GM23338 (cell line): ENCODE data around the gene MCMBP. TPM values are rescaled to one million over a fixed set of nuclear protein-coding genes. Genes with fewer than 3 reads are reported as not detected.

Source experiments
- ATAC-seq: fragments of 200-7000 bp; cut with Tn5 transposase; 3 replicates; pipeline ENCODE4 v1.9.1; 2020
- DNase-seq: peaks from one replicate; pipeline ENCODE4 v3.0.0-alpha.2; 2015; ENCODE audit warnings: low spot score
- H2AFZ ChIP-seq: fragments of 200-600 bp; sonication (generic); 2 replicates; pipeline ENCODE4 v1.8.0; 2016; ENCODE audit warnings: antibody characterized with exemption, mild to moderate bottlenecking, moderate library complexity
- H3F3A ChIP-seq: fragments of 200-600 bp; sonication (generic); replicated peaks from 2 replicates; pipeline ENCODE4 v1.8.0; 2017; ENCODE audit warnings: antibody characterized with exemption, mixed run types, low read depth
- H3K27ac ChIP-seq: fragments of 200-600 bp; sonication (generic); 2 replicates; pipeline ENCODE4 v1.6.1; 2016; ENCODE audit warnings: low read depth
- H3K27me3 ChIP-seq: fragments of 200-600 bp; sonication (generic); 2 replicates; pipeline ENCODE4 v1.8.0; 2016; ENCODE audit warnings: mild to moderate bottlenecking, mixed run types, moderate library complexity; ENCODE audit not compliant: insufficient read depth
- H3K36me3 ChIP-seq: fragments of 200-600 bp; sonication (generic); 2 replicates; pipeline ENCODE4 v1.8.0; 2016; ENCODE audit warnings: mild to moderate bottlenecking; ENCODE audit not compliant: insufficient read depth
- H3K4me1 ChIP-seq: fragments of 200-600 bp; sonication (generic); 2 replicates; pipeline ENCODE4 v1.8.0; 2016; ENCODE audit warnings: mild to moderate bottlenecking, moderate library complexity; ENCODE audit not compliant: insufficient read depth
- H3K4me2 ChIP-seq: fragments of 200-600 bp; sonication (generic); 2 replicates; pipeline ENCODE4 v1.7.1; 2017; ENCODE audit warnings: mixed run types
- H3K4me3 ChIP-seq: fragments of 200-600 bp; sonication (generic); 2 replicates; pipeline ENCODE4 v1.6.1; 2016; ENCODE audit warnings: mixed run types
- H3K79me2 ChIP-seq: fragments of 200-600 bp; sonication (generic); replicated peaks from 2 replicates; pipeline ENCODE4 v1.8.0; 2017; ENCODE audit warnings: mild to moderate bottlenecking; ENCODE audit not compliant: insufficient read depth
- H3K9me2 ChIP-seq: fragments of 200-600 bp; sonication (generic); 2 replicates; pipeline ENCODE4 v1.8.0; 2017; ENCODE audit not compliant: insufficient read depth
- H4K20me1 ChIP-seq: fragments of 200-600 bp; sonication (generic); replicated peaks from 2 replicates; pipeline ENCODE4 v1.8.0; 2017; ENCODE audit warnings: mild to moderate bottlenecking; ENCODE audit not compliant: insufficient read depth
- H3K27ac Mint-ChIP-seq: 2 replicates; pipeline ENCODE4 v1.8.0; 2020; ENCODE audit warnings: inconsistent platforms, mild to moderate bottlenecking, moderate library complexity, mixed read lengths
- H3K27me3 Mint-ChIP-seq: 3 replicates; pipeline ENCODE4 v1.8.0; 2022; ENCODE audit warnings: low read depth, mild to moderate bottlenecking, moderate library complexity, mixed read lengths, inconsistent platforms; ENCODE audit not compliant: insufficient read depth, poor library complexity
- H3K36me3 Mint-ChIP-seq: 3 replicates; pipeline ENCODE4 v1.8.0; 2021; ENCODE audit warnings: low read depth, mild to moderate bottlenecking, inconsistent platforms, moderate library complexity, mixed read lengths
- H3K4me1 Mint-ChIP-seq: 3 replicates; pipeline ENCODE4 v1.8.0; 2020; ENCODE audit warnings: mild to moderate bottlenecking, inconsistent platforms, mixed read lengths
- H3K4me3 Mint-ChIP-seq: 3 replicates; pipeline ENCODE4 v1.8.0; 2021; ENCODE audit warnings: moderate library complexity, mild to moderate bottlenecking, inconsistent platforms, mixed read lengths
- H3K9me3 Mint-ChIP-seq: 3 replicates; pipeline ENCODE4 v1.8.0; 2020; ENCODE audit warnings: moderate library complexity, mild to moderate bottlenecking, inconsistent platforms, mixed read lengths
- CREB1 ChIP-seq: fragments of 250-450 bp; sonication (Bioruptor Pico); IDR thresholded peaks from 2 replicates; pipeline ENCODE4 v1.5.0; 2020; ENCODE audit warnings: low read depth, mild to moderate bottlenecking, moderate library complexity
- CTCF ChIP-seq, 2 experiments: fragments of 200-600 bp in 1 of 2; sonication (generic) in 1 of 2; conservative IDR thresholded peaks; 2 replicates each; pipeline versions ENCODE4 v1.5.1 to v1.6.1; 2016 to 2017; ENCODE audit warnings: antibody characterized with exemption in 2 of 2, low read depth in 2 of 2, mild to moderate bottlenecking in 2 of 2, moderate library complexity in 1 of 2
- EZH2 ChIP-seq: fragments of 200-600 bp; sonication (generic); IDR thresholded peaks from one replicate; pipeline ENCODE4 v1.8.0; 2017; ENCODE audit warnings: antibody characterized with exemption, mild to moderate bottlenecking, low read depth; ENCODE audit not compliant: unreplicated experiment
- EZH2phosphoT487 ChIP-seq: fragments of 200-600 bp; sonication (generic); IDR thresholded peaks from one replicate; pipeline ENCODE4 v1.8.1; 2018; ENCODE audit warnings: antibody characterized with exemption; ENCODE audit not compliant: unreplicated experiment
- JUNB ChIP-seq: IDR thresholded peaks from one replicate; pipeline ENCODE4 v1.6.1; 2016; ENCODE audit warnings: antibody characterized with exemption; ENCODE audit not compliant: unreplicated experiment
- NANOG ChIP-seq: IDR thresholded peaks from 2 replicates; pipeline ENCODE4 v1.6.1; 2016; ENCODE audit warnings: antibody characterized with exemption, borderline replicate concordance
- POLR2AphosphoS5 ChIP-seq: IDR thresholded peaks from 2 replicates; pipeline ENCODE4 v1.6.1; 2016; ENCODE audit warnings: antibody characterized with exemption, low read depth
- STAT1 ChIP-seq: IDR thresholded peaks from one replicate; pipeline ENCODE4 v1.6.1; 2016; ENCODE audit warnings: antibody characterized with exemption; ENCODE audit not compliant: unreplicated experiment
- ZNF114 ChIP-seq: fragments of 250-450 bp; sonication (Bioruptor Pico); IDR thresholded peaks from 2 replicates; pipeline ENCODE4 v1.5.0; 2020; ENCODE audit warnings: mild to moderate bottlenecking, moderate library complexity
- ZNF331 ChIP-seq: fragments of 250-450 bp; sonication (Bioruptor Pico); IDR thresholded peaks from 2 replicates; pipeline ENCODE4 v1.5.0; 2020; ENCODE audit warnings: low read depth, mild to moderate bottlenecking, moderate library complexity
- polyA plus RNA-seq: library from polyadenylated mRNA; unstranded; fragments of >200 nt; fragmentation: Nextera tagmentation; extraction: Ambion mirVana; gene quantifications from 2 replicates; pipeline ENCODE4 v1.2.1, GENCODE V29; 2016
- total RNA-seq: library from RNA; depleted of rRNA; stranded (reverse); fragments of >200 nt; shearing (Covaris generic); gene quantifications from 2 replicates; pipeline ENCODE4 v1.2.3, GENCODE V29; 2014
- TF ChIP-seq, protein P1 (sequence below): IDR thresholded peaks from one replicate; pipeline ENCODE4 v1.6.1; 2018; ENCODE audit warnings: antibody characterized with exemption; ENCODE audit not compliant: unreplicated experiment
- TF ChIP-seq, protein P2 (sequence below): fragments of 250-450 bp; sonication (Bioruptor Pico); IDR thresholded peaks from 2 replicates; pipeline ENCODE4 v1.5.0; 2020; ENCODE audit warnings: mild to moderate bottlenecking, moderate library complexity
- TF ChIP-seq, protein P3 (sequence below): IDR thresholded peaks from 2 replicates; pipeline ENCODE4 v1.6.1; 2016; ENCODE audit warnings: antibody characterized with exemption

MCMBP gene
- total and polyA plus RNA-seq, 2 experiments from 2014 or later, result 30.9 to 76.6 TPM

DNA sequence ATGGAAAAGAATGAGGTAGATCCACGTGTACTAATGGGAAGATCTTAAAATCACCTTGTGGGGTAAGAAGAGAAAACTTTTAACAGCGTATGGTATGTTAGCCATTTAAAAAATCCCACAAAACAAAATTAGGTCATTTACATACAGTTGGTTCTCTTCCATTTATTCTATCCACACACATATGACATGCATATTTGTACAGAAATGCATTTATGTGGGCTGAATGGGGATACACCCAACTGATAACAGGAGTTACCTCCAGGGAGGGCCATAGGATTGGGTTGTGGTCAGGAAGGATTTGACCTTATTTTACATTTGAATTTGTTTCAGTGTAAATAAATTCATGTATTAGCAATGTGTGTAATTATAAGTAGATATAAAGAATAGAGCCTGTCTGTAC is 71.5 kb downstream of the MCMBP start:
- Histone ChIP-seq H3K4me2 (no peak overlapping the region), H3K4me1 (no peaks in the 10 kb centered on the region), H3K27me3 (no peaks in the 10 kb centered on the region), H3K9me2 (no peaks in the 10 kb centered on the region), H3K79me2 (no peaks in the 10 kb centered on the region), H3K4me3 (no peak overlapping the region), H4K20me1 (no peaks in the 10 kb centered on the region), H2AFZ (no peak overlapping the region), H3K36me3 (no peaks in the 10 kb centered on the region), H3K27ac (no peak overlapping the region), H3F3A (no peaks in the 10 kb centered on the region)
- TF ChIP-seq EZH2 (no peak), CREB1 (CRISPR knock-in tag) (no peak), CTCF (conservative IDR thresholded peaks at IDR 0.05; ENCODE audit: low read depth in 2 of 2) (no peak), JUNB (no peak), NANOG (no peak), EZH2phosphoT487 (no peak), ZNF331 (CRISPR knock-in tag) (no peak), ZNF114 (CRISPR knock-in tag) (no peak), POLR2AphosphoS5 (no peak), STAT1 (no peak)
- TF ChIP-seq, protein P1, sequence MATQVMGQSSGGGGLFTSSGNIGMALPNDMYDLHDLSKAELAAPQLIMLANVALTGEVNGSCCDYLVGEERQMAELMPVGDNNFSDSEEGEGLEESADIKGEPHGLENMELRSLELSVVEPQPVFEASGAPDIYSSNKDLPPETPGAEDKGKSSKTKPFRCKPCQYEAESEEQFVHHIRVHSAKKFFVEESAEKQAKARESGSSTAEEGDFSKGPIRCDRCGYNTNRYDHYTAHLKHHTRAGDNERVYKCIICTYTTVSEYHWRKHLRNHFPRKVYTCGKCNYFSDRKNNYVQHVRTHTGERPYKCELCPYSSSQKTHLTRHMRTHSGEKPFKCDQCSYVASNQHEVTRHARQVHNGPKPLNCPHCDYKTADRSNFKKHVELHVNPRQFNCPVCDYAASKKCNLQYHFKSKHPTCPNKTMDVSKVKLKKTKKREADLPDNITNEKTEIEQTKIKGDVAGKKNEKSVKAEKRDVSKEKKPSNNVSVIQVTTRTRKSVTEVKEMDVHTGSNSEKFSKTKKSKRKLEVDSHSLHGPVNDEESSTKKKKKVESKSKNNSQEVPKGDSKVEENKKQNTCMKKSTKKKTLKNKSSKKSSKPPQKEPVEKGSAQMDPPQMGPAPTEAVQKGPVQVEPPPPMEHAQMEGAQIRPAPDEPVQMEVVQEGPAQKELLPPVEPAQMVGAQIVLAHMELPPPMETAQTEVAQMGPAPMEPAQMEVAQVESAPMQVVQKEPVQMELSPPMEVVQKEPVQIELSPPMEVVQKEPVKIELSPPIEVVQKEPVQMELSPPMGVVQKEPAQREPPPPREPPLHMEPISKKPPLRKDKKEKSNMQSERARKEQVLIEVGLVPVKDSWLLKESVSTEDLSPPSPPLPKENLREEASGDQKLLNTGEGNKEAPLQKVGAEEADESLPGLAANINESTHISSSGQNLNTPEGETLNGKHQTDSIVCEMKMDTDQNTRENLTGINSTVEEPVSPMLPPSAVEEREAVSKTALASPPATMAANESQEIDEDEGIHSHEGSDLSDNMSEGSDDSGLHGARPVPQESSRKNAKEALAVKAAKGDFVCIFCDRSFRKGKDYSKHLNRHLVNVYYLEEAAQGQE, result no peak
- TF ChIP-seq, protein P2, sequence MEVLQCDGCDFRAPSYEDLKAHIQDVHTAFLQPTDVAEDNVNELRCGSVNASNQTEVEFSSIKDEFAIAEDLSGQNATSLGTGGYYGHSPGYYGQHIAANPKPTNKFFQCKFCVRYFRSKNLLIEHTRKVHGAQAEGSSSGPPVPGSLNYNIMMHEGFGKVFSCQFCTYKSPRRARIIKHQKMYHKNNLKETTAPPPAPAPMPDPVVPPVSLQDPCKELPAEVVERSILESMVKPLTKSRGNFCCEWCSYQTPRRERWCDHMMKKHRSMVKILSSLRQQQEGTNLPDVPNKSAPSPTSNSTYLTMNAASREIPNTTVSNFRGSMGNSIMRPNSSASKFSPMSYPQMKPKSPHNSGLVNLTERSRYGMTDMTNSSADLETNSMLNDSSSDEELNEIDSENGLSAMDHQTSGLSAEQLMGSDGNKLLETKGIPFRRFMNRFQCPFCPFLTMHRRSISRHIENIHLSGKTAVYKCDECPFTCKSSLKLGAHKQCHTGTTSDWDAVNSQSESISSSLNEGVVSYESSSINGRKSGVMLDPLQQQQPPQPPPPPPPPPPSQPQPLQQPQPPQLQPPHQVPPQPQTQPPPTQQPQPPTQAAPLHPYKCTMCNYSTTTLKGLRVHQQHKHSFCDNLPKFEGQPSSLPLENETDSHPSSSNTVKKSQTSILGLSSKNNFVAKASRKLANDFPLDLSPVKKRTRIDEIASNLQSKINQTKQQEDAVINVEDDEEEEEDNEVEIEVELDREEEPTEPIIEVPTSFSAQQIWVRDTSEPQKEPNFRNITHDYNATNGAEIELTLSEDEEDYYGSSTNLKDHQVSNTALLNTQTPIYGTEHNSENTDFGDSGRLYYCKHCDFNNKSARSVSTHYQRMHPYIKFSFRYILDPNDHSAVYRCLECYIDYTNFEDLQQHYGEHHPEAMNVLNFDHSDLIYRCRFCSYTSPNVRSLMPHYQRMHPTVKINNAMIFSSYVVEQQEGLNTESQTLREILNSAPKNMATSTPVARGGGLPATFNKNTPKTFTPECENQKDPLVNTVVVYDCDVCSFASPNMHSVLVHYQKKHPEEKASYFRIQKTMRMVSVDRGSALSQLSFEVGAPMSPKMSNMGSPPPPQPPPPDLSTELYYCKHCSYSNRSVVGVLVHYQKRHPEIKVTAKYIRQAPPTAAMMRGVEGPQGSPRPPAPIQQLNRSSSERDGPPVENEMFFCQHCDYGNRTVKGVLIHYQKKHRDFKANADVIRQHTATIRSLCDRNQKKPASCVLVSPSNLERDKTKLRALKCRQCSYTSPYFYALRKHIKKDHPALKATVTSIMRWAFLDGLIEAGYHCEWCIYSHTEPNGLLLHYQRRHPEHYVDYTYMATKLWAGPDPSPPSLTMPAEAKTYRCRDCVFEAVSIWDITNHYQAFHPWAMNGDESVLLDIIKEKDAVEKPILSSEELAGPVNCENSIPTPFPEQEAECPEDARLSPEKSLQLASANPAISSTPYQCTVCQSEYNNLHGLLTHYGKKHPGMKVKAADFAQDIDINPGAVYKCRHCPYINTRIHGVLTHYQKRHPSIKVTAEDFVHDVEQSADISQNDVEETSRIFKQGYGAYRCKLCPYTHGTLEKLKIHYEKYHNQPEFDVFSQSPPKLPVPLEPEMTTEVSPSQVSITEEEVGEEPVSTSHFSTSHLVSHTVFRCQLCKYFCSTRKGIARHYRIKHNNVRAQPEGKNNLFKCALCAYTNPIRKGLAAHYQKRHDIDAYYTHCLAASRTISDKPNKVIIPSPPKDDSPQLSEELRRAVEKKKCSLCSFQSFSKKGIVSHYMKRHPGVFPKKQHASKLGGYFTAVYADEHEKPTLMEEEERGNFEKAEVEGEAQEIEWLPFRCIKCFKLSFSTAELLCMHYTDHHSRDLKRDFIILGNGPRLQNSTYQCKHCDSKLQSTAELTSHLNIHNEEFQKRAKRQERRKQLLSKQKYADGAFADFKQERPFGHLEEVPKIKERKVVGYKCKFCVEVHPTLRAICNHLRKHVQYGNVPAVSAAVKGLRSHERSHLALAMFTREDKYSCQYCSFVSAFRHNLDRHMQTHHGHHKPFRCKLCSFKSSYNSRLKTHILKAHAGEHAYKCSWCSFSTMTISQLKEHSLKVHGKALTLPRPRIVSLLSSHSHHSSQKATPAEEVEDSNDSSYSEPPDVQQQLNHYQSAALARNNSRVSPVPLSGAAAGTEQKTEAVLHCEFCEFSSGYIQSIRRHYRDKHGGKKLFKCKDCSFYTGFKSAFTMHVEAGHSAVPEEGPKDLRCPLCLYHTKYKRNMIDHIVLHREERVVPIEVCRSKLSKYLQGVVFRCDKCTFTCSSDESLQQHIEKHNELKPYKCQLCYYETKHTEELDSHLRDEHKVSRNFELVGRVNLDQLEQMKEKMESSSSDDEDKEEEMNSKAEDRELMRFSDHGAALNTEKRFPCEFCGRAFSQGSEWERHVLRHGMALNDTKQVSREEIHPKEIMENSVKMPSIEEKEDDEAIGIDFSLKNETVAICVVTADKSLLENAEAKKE, result no peak
- TF ChIP-seq, protein P3, sequence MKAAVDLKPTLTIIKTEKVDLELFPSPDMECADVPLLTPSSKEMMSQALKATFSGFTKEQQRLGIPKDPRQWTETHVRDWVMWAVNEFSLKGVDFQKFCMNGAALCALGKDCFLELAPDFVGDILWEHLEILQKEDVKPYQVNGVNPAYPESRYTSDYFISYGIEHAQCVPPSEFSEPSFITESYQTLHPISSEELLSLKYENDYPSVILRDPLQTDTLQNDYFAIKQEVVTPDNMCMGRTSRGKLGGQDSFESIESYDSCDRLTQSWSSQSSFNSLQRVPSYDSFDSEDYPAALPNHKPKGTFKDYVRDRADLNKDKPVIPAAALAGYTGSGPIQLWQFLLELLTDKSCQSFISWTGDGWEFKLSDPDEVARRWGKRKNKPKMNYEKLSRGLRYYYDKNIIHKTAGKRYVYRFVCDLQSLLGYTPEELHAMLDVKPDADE, result no peak
- Mint-ChIP-seq H3K27ac (no peak overlapping the region), H3K4me3 (no peak overlapping the region), H3K9me3 (peaks cover 1% of the 10 kb centered on the region; the same call in 1 of the 3 replicates), H3K27me3 (peaks cover 2% of the 10 kb centered on the region), H3K36me3 (peaks cover 17% of the 10 kb centered on the region; the same call in 2 of the 3 replicates), H3K4me1 (no peaks in the 10 kb centered on the region; the same call in 2 of the 3 replicates)
- ATAC-seq (no peak), DNase-seq (no peak)
